GM12878 (cell line): ENCODE results near the gene KIRREL3. TPM values are rescaled to one million over a fixed set of nuclear protein-coding genes. Genes with fewer than 3 reads are reported as not detected.

Experiments used
- ATAC-seq: fragments of 200-7000 bp; cut with Tn5 transposase; 3 replicates; pipeline ENCODE4 v1.9.1; 2020; ENCODE audit warnings: mild to moderate bottlenecking, moderate library complexity
- BruUV-seq: library from RNA; stranded (reverse); fragments of 400-500 nt; replicated peaks from 2 replicates; lab custom pipeline; 2021; lab: Mats Ljungman, UMichigan
- CTCF ChIA-PET: fragments of 300-600 bp; sonication (Branson Sonifier 250); formaldehyde crosslinking; extraction: SDS; loops from one replicate; lab custom pipeline; 2021; ENCODE audit warnings: inconsistent platforms; lab: Yijun Ruan, JAX
- POLR2A ChIA-PET: fragments of 350-600 bp; formaldehyde crosslinking; extraction: SDS; loops from one replicate; lab custom pipeline; 2021; ENCODE audit warnings: inconsistent platforms; lab: Charles Lee
- RAD21 ChIA-PET: fragments of 300-600 bp; sonication (Branson Sonifier 250); formaldehyde crosslinking; loops from one replicate; lab custom pipeline; 2023; ENCODE audit warnings: antibody characterized with exemption; ENCODE audit not compliant: unreplicated experiment; lab: Charles Lee
- SMC1A ChIA-PET: fragments of 300-600 bp; sonication (Branson Sonifier 250); formaldehyde crosslinking; loops from one replicate; lab custom pipeline; 2023; ENCODE audit not compliant: unreplicated experiment, uncharacterized antibody; lab: Charles Lee
- DNase-seq: peaks from one replicate; pipeline ENCODE4 v3.0.0-alpha.2; 2011; ENCODE audit warnings: low read depth, low spot score
- FAIRE-seq: peaks from 3 replicates; lab custom pipeline; 2011; peaks lifted over from hg19 to GRCh38; lab: Jason Lieb, UNC
- H2AFZ ChIP-seq: 2 replicates; pipeline ENCODE4 v1.6.0; 2011; ENCODE audit warnings: low read depth, low read length, control low read depth; ENCODE audit not compliant: control insufficient read depth
- H3K27ac ChIP-seq: 2 replicates; pipeline ENCODE4 v1.5.1; 2011; ENCODE audit warnings: control low read depth; ENCODE audit not compliant: control insufficient read depth, insufficient read depth
- H3K27me3 ChIP-seq, 2 experiments: replicated peaks in 1 of 2; 2 replicates each; pipeline versions ENCODE4 v1.6.0 to v1.6.1; 2011; ENCODE audit warnings: low read length in 1 of 2; ENCODE audit not compliant: control insufficient read depth in 2 of 2, insufficient read depth in 2 of 2
- H3K36me3 ChIP-seq, 2 experiments: 2 replicates each; pipeline ENCODE4 v1.5.1; 2011; ENCODE audit warnings: low read length in 1 of 2; ENCODE audit not compliant: control insufficient read depth in 2 of 2, insufficient read depth in 2 of 2
- H3K4me1 ChIP-seq: 2 replicates; pipeline ENCODE4 v1.6.1; 2011; ENCODE audit warnings: mild to moderate bottlenecking, low read length, moderate library complexity, mixed read lengths; ENCODE audit not compliant: control insufficient read depth, insufficient read depth
- H3K4me2 ChIP-seq: 2 replicates; pipeline ENCODE4 v1.6.0; 2011; ENCODE audit warnings: control low read depth; ENCODE audit not compliant: control insufficient read depth, insufficient read depth
- H3K4me3 ChIP-seq: fragments of 200-600 bp; sonication (generic); 2 replicates; pipeline ENCODE4 v1.5.1; 2016
- H3K79me2 ChIP-seq: 2 replicates; pipeline ENCODE4 v1.6.0; 2011; ENCODE audit warnings: low read length; ENCODE audit not compliant: control insufficient read depth, insufficient read depth
- H3K9ac ChIP-seq: 2 replicates; pipeline ENCODE4 v1.8.0; 2011; ENCODE audit warnings: low read length, control low read depth, mixed read lengths; ENCODE audit not compliant: control insufficient read depth, insufficient read depth
- H3K9me3 ChIP-seq: replicated peaks from 3 replicates; pipeline ENCODE4 v1.5.1; 2011; ENCODE audit warnings: mild to moderate bottlenecking, low read length; ENCODE audit not compliant: control insufficient read depth, insufficient read depth
- H4K20me1 ChIP-seq: 2 replicates; pipeline ENCODE4 v1.6.0; 2011; ENCODE audit not compliant: control insufficient read depth, insufficient read depth
- BACH1 ChIP-seq: fragments of 450-650 bp; IDR thresholded peaks from 2 replicates; pipeline ENCODE4 v1.6.1; 2017; ENCODE audit warnings: mild to moderate bottlenecking, borderline replicate concordance
- CREB1 ChIP-seq: IDR thresholded peaks from 2 replicates; pipeline ENCODE4 v1.6.1; 2012; ENCODE audit warnings: low read depth, mild to moderate bottlenecking, inconsistent platforms
- CTCF ChIP-seq, 3 experiments: IDR thresholded peaks in 2 of 3; conservative IDR thresholded peaks in 1 of 3; 2 replicates each; pipeline ENCODE4 v1.5.1; 2011; ENCODE audit warnings: low read depth in 3 of 3, low read length in 3 of 3, mild to moderate bottlenecking in 3 of 3, control low read depth in 2 of 3, moderate library complexity in 2 of 3, inconsistent platforms in 1 of 3, mixed read lengths in 1 of 3; ENCODE audit not compliant: control insufficient read depth in 2 of 3, insufficient read depth in 1 of 3; ENCODE audit errors: extremely low read depth in 1 of 3
- ELK1 ChIP-seq: IDR thresholded peaks from 2 replicates; pipeline ENCODE4 v1.6.1; 2012; ENCODE audit warnings: low read depth, low read length, improper control_type of control experiment
- HSF1 ChIP-seq: fragments of 150-350 bp; IDR thresholded peaks from 2 replicates; pipeline ENCODE4 v1.6.1; 2014; ENCODE audit warnings: mild to moderate bottlenecking, low read depth, low read length
- KDM1A ChIP-seq: fragments of 200-600 bp; sonication (generic); IDR thresholded peaks from 2 replicates; pipeline ENCODE4 v1.6.1; 2016; ENCODE audit warnings: borderline replicate concordance
- NKRF ChIP-seq: fragments of 450-650 bp; conservative IDR thresholded peaks from 2 replicates; pipeline ENCODE4 v1.6.1; 2017; ENCODE audit warnings: mild to moderate bottlenecking, moderate library complexity
- NR2F1 ChIP-seq: fragments of 450-650 bp; conservative IDR thresholded peaks from 2 replicates; pipeline ENCODE4 v1.6.1; 2017; ENCODE audit warnings: mild to moderate bottlenecking
- RCOR1 ChIP-seq: conservative IDR thresholded peaks from 2 replicates; pipeline ENCODE4 v1.6.1; 2012; ENCODE audit warnings: low read depth, low read length, improper control_type of control experiment
- SMARCA5 ChIP-seq: fragments of 450-650 bp; IDR thresholded peaks from 2 replicates; pipeline ENCODE4 v1.6.1; 2017; ENCODE audit warnings: mild to moderate bottlenecking
- SMC3 ChIP-seq: IDR thresholded peaks from 2 replicates; pipeline ENCODE4 v1.6.1; 2011; ENCODE audit warnings: low read length, improper control_type of control experiment, borderline replicate concordance
- SREBF2 ChIP-seq: IDR thresholded peaks from 2 replicates; pipeline ENCODE4 v1.6.1; 2012; ENCODE audit warnings: mild to moderate bottlenecking, low read length
- WRNIP1 ChIP-seq: IDR thresholded peaks from 2 replicates; pipeline ENCODE4 v1.6.1; 2011; ENCODE audit warnings: low read depth, low read length, improper control_type of control experiment, borderline replicate concordance
- ZBTB40 ChIP-seq: fragments of 450-650 bp; IDR thresholded peaks from 2 replicates; pipeline ENCODE4 v1.6.1; 2016; ENCODE audit warnings: mild to moderate bottlenecking, moderate library complexity, borderline replicate concordance
- ZZZ3 ChIP-seq: IDR thresholded peaks from 2 replicates; pipeline ENCODE4 v1.6.1; 2011; ENCODE audit warnings: low read depth; ENCODE audit not compliant: control insufficient read depth, insufficient read length
- WGBS: methylation state at CpG from one replicate; pipeline ENCODE4 v1.1.6; 2016; ENCODE audit warnings: low lambda C conversion rate; ENCODE audit not compliant: insufficient replicate concordance, insufficient coverage; ENCODE audit errors: missing lambda C conversion rate; 5-methylcytosine and 5-hydroxymethylcytosine counted together
- in situ Hi-C: fragments of 300-500 bp; cut with MboI; formaldehyde crosslinking; loops from 9 replicates; pipeline ENCODE4 v1.14.3; 2018; ENCODE audit warnings: mixed read lengths
- intact Hi-C: fragments of 100-400 bp; cut with micrococcal nuclease; formaldehyde crosslinking; loops from one replicate; pipeline ENCODE4 v1.14.2; 2022; ENCODE audit not compliant: unreplicated experiment
- polyA plus RNA-seq, 11 experiments: library from polyadenylated mRNA; depleted of rRNA in 4 of 11; unstranded in 6 of 11; stranded (reverse) in 5 of 11; fragments of >200 nt; fragmentation: Nextera tagmentation in 4 of 11; fragmentation: Illumina TruSeq in 1 of 11; extraction: Ambion mirVana in 4 of 11; extraction: Trizol in 1 of 11; gene quantifications; 1 replicate in 1 of 11; 2 replicates in 10 of 11; pipeline versions ENCODE4 v1.2.1 to v1.2.3, GENCODE V29; 2011 to 2016; ENCODE audit warnings: inconsistent platforms in 2 of 11, missing spikeins in 2 of 11, low read depth in 1 of 11
- total RNA-seq, 4 experiments: library from RNA; depleted of rRNA in 3 of 4; stranded (reverse); fragments of >200 nt in 3 of 4; fragmentation: Illumina TruSeq in 1 of 4; extraction: Trizol in 1 of 4; gene quantifications; 2 replicates each; pipeline versions ENCODE4 v1.2.1 to v1.2.3, GENCODE V29; 2013 to 2021

KIRREL3 gene
- total and polyA plus RNA-seq, 10 of the 15 experiments (the other 5 are each of a cell fraction or from before 2014, with no cell fraction given) = under 0.01 TPM; not detected in 9

GRCh38 chr11:127028648-127029047 lies 28.1 kb upstream of the KIRREL3 start:
- FAIRE-seq = no peak
- Histone ChIP-seq H3K79me2 (no peaks in the 10 kb centered on the region), H3K36me3 (no peaks in the 10 kb centered on the region), H3K4me2 (no peak overlapping the region), H3K9ac (no peak overlapping the region), H3K9me3 (no peaks in the 10 kb centered on the region), H3K4me1 (no peaks in the 10 kb centered on the region), H3K27me3 (no peaks in the 10 kb centered on the region), H3K4me3 (no peak overlapping the region), H2AFZ (no peak overlapping the region), H4K20me1 (no peaks in the 10 kb centered on the region), H3K27ac (no peak overlapping the region)
- BruUV-seq = no TSS peak
- in situ Hi-C loops (no loop called here), intact Hi-C loops (no loop called here)
- WGBS = 49% methylated on average over 4 of the region's 4 CpGs
- SMC1A ChIA-PET = no interaction called here
- POLR2A ChIA-PET = no interaction called here
- RAD21 ChIA-PET = no interaction called here
- CTCF ChIA-PET = no interaction called here
- ATAC-seq = no peak
- DNase-seq = no peak
- no peak for TF ChIP-seq ELK1
- no peak for TF ChIP-seq RCOR1
- TF ChIP-seq BACH1 = no peak
- no peak for TF ChIP-seq SREBF2
- no peak for TF ChIP-seq SMARCA5
- TF ChIP-seq WRNIP1 = no peak
- TF ChIP-seq CTCF (IDR thresholded peaks at IDR 0.05 in 2 of 3, conservative IDR thresholded peaks at IDR 0.05 in 1 of 3; ENCODE audit: control insufficient read depth in 2 of 3, extremely low read depth in 1 of 3, insufficient read depth in 1 of 3, low read depth in 3 of 3, low read length in 3 of 3) = no peak
- TF ChIP-seq NKRF = no peak
- TF ChIP-seq NR2F1 = no peak
- no peak for TF ChIP-seq KDM1A
- TF ChIP-seq ZBTB40 = no peak
- TF ChIP-seq SMC3 = no peak
- no peak for TF ChIP-seq HSF1
- no peak for TF ChIP-seq CREB1
- TF ChIP-seq ZZZ3 = no peak
